ENCODE measurements around the gene PEPD. TPM values are rescaled to one million over a fixed set of nuclear protein-coding genes. Genes with fewer than 3 reads are reported as not detected.

The PEPD gene
- total RNA-seq, 2 donors from 2014 or later, result 52.2 to 67.9 TPM

DNA sequence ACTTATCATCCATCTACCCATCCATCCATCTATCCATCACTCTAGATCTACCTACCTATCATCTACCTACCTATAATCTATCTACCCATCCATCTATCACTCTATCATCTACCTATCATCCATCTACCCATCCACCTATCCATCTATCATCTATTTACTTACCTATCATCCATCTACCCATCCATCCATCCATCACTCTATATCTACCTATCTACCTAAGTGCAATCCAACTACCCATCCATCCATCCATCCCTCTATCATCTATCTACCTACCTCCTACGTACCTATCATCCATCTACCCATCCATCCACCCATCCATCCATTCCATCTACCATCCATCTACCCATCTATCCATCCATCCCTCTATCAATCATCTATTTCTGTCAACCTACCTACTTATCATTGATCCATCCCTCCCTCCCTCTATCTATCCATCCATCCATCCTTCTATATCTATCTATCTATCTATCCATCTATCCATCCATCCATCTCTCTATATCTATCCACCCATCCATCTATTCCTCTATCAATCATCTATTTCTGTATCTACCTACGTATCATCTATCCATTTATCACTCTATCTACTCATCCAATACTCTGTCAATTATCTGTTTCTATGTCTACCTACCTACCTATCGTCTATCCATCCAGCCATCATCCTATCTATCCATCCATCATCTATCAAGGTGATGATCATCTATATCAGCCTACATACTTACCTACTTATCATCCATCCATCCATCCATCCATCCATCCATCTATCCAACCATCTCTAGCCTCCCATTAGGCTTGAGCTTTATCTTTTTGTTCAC is 99.0 kb downstream of the PEPD start:
- no peaks in the 10 kb centered on the region for H3K9me3 Mint-ChIP-seq

DNA sequence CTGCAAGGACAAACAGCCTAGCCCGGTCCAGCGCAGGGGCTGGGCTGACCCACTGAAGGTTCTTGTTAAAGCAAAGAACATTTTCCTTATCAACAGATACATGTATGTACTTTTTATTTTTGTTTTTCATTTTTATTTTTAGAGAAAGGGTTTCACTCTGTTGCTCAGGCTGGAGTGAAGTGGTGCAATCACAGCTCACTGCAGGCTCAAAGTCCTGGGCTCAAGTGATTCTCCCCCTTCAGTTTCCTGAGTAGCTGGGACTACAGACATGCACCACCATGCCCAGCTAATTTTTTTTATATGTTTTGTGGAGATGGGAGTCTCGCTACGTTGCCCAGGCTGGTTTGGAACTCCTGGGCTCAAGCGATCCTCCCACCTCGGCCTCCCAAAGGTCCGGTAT is 100.2 kb downstream of the PEPD start:
- Histone ChIP-seq H3K9me3 (ENCODE audit: control insufficient read depth, low read length) (no peaks in the 10 kb centered on the region), H3K27ac (ENCODE audit: low read depth, low read length) (no peak overlapping the region), H3K9ac (ENCODE audit: extremely low read depth, low read length, poor library complexity, severe bottlenecking) (no peak overlapping the region), H3K4me3 (ENCODE audit: low read length) (no peak overlapping the region), H3K4me1 (ENCODE audit: control insufficient read depth, insufficient read depth, low read length) (no peaks in the 10 kb centered on the region), H3K36me3 (ENCODE audit: control insufficient read depth, insufficient read depth, low read length) (no peaks in the 10 kb centered on the region), H3K27me3 (ENCODE audit: control insufficient read depth, insufficient read depth, low read length, poor library complexity, severe bottlenecking) (no peaks in the 10 kb centered on the region)
- no peak overlapping the region for H3K4me3 Mint-ChIP-seq
- no peak for DNase-seq
- no peak overlapping the region for H3K27ac Mint-ChIP-seq
- WGBS, 2 experiments (ENCODE audit: insufficient coverage in 1 of 2, insufficient read length in 1 of 2), result 87 to 100% methylated on average over 3 to 7 of the region's 7 CpGs
- TF ChIP-seq, protein P1, sequence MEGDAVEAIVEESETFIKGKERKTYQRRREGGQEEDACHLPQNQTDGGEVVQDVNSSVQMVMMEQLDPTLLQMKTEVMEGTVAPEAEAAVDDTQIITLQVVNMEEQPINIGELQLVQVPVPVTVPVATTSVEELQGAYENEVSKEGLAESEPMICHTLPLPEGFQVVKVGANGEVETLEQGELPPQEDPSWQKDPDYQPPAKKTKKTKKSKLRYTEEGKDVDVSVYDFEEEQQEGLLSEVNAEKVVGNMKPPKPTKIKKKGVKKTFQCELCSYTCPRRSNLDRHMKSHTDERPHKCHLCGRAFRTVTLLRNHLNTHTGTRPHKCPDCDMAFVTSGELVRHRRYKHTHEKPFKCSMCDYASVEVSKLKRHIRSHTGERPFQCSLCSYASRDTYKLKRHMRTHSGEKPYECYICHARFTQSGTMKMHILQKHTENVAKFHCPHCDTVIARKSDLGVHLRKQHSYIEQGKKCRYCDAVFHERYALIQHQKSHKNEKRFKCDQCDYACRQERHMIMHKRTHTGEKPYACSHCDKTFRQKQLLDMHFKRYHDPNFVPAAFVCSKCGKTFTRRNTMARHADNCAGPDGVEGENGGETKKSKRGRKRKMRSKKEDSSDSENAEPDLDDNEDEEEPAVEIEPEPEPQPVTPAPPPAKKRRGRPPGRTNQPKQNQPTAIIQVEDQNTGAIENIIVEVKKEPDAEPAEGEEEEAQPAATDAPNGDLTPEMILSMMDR (conservative IDR thresholded peaks at IDR 0.05), result no peak
- H3K9me3 Mint-ChIP-seq, result no peaks in the 10 kb centered on the region
- H3K4me1 Mint-ChIP-seq, result no peaks in the 10 kb centered on the region
- H3K36me3 Mint-ChIP-seq (ENCODE audit: low read depth), result peaks cover 8% of the 10 kb centered on the region
- H3K27me3 Mint-ChIP-seq (ENCODE audit: insufficient read depth), result no peaks in the 10 kb centered on the region

More for the DNA sequence above, 99.0 kb downstream of the PEPD start:
- H3K9me3 ChIP-seq (ENCODE audit: control insufficient read depth, low read length), result no peaks in the 10 kb centered on the region
- no peaks in the 10 kb centered on the region for H3K4me1 ChIP-seq (ENCODE audit: control insufficient read depth, insufficient read depth, low read length)
- Mint-ChIP-seq H3K27ac (no peak overlapping the region), H3K4me1 (peaks cover 1% of the 10 kb centered on the region), H3K27me3 (ENCODE audit: insufficient read depth) (no peaks in the 10 kb centered on the region), H3K4me3 (no peak overlapping the region), H3K36me3 (ENCODE audit: low read depth) (peaks cover 8% of the 10 kb centered on the region)
- no peak for DNase-seq
- H3K27ac ChIP-seq (ENCODE audit: low read depth, low read length), result no peak overlapping the region
- 82 to 92% methylated on average over 3 of the region's 3 CpGs for WGBS, 2 experiments (ENCODE audit: insufficient coverage in 1 of 2, insufficient read length in 1 of 2)
- H3K4me3 ChIP-seq (ENCODE audit: low read length), result no peak overlapping the region
- H3K27me3 ChIP-seq (ENCODE audit: control insufficient read depth, insufficient read depth, low read length, poor library complexity, severe bottlenecking), result no peaks in the 10 kb centered on the region
- H3K36me3 ChIP-seq (ENCODE audit: control insufficient read depth, insufficient read depth, low read length), result no peaks in the 10 kb centered on the region
- TF ChIP-seq, protein P1 (conservative IDR thresholded peaks at IDR 0.05), result no peak
- H3K9ac ChIP-seq (ENCODE audit: extremely low read depth, low read length, poor library complexity, severe bottlenecking), result no peak overlapping the region

DNA sequence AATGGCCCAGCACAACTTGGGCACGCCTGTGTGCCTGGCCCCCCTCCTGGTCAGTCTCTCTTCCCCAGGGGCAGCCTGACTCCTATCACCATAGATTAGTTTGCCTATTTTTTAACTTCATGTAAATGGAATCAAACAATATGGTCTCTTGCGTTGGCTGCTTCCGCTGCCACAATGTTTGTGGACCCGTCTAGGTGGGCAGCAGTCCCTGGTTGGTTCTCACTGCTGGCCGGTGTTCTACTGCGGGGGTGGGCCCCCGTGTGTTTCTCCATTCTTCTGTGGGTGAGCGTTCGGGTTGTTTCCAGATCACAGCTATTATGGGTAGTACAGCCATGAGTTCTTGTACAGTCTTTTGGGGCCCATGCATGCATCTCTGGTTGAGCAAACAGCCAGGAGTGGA is 100.8 kb downstream of the PEPD start:
- H3K4me3 ChIP-seq (ENCODE audit: low read length), result no peak overlapping the region
- no peaks in the 10 kb centered on the region for H3K4me1 Mint-ChIP-seq

More for the DNA sequence above, 100.8 kb downstream of the PEPD start:
- Histone ChIP-seq H3K4me1 (ENCODE audit: control insufficient read depth, insufficient read depth, low read length) (no peaks in the 10 kb centered on the region), H3K9ac (ENCODE audit: extremely low read depth, low read length, poor library complexity, severe bottlenecking) (no peak overlapping the region), H3K36me3 (ENCODE audit: control insufficient read depth, insufficient read depth, low read length) (no peaks in the 10 kb centered on the region), H3K27ac (ENCODE audit: low read depth, low read length) (no peak overlapping the region), H3K27me3 (ENCODE audit: control insufficient read depth, insufficient read depth, low read length, poor library complexity, severe bottlenecking) (no peaks in the 10 kb centered on the region), H3K9me3 (ENCODE audit: control insufficient read depth, low read length) (no peaks in the 10 kb centered on the region)
- DNase-seq, result no peak
- 89 to 90% methylated on average over 9 of the region's 9 CpGs for WGBS, 2 experiments (ENCODE audit: insufficient coverage in 1 of 2, insufficient read length in 1 of 2)
- H3K27ac Mint-ChIP-seq, result no peak overlapping the region
- no peaks in the 10 kb centered on the region for H3K9me3 Mint-ChIP-seq
- H3K4me3 Mint-ChIP-seq, result no peak overlapping the region
- H3K27me3 Mint-ChIP-seq (ENCODE audit: insufficient read depth), result no peaks in the 10 kb centered on the region
- peaks cover 8% of the 10 kb centered on the region for H3K36me3 Mint-ChIP-seq (ENCODE audit: low read depth)
- TF ChIP-seq, protein P1 (conservative IDR thresholded peaks at IDR 0.05), result no peak

Measured in endodermal cell (in vitro differentiated cells).